Loucy (cell line): Measurements from ENCODE around the gene H3-3A.

Source experiments
- EZH2phosphoT487 ChIP-seq: fragments of 200-600 bp; IDR thresholded peaks from 2 replicates; pipeline ENCODE4 v1.6.1; 2018; ENCODE audit warnings: antibody characterized with exemption, mild to moderate bottlenecking, moderate library complexity, borderline replicate concordance
- TF ChIP-seq, protein P1 (sequence below): fragments of 200-600 bp; sonication (generic); conservative IDR thresholded peaks from 2 replicates; pipeline ENCODE4 v1.5.1; 2014; ENCODE audit warnings: mild to moderate bottlenecking, antibody characterized with exemption, low read length

- TF ChIP-seq, protein P1, sequence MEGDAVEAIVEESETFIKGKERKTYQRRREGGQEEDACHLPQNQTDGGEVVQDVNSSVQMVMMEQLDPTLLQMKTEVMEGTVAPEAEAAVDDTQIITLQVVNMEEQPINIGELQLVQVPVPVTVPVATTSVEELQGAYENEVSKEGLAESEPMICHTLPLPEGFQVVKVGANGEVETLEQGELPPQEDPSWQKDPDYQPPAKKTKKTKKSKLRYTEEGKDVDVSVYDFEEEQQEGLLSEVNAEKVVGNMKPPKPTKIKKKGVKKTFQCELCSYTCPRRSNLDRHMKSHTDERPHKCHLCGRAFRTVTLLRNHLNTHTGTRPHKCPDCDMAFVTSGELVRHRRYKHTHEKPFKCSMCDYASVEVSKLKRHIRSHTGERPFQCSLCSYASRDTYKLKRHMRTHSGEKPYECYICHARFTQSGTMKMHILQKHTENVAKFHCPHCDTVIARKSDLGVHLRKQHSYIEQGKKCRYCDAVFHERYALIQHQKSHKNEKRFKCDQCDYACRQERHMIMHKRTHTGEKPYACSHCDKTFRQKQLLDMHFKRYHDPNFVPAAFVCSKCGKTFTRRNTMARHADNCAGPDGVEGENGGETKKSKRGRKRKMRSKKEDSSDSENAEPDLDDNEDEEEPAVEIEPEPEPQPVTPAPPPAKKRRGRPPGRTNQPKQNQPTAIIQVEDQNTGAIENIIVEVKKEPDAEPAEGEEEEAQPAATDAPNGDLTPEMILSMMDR: no peak
- no peak for TF ChIP-seq EZH2phosphoT487
Observed at GRCh38 chr1:226052061-226052460, 10.5 kb upstream of the H3-3A start.
